ENCODE results near the gene ADAT3. TPM values are rescaled to one million over a fixed set of nuclear protein-coding genes. Genes with fewer than 3 reads are reported as not detected.

ADAT3 gene
- total and polyA plus RNA-seq, 4 donors, result 1.3 to 3.3 (median 2.1) TPM

- WGBS, result 97% methylated on average over 16 of the region's 16 CpGs
- no peak overlapping the region for H3K9ac ChIP-seq (ENCODE audit: low read depth in 1 of 2, low read length in 2 of 2)
- no peaks in the 10 kb centered on the region for H3K27me3 ChIP-seq (ENCODE audit: control insufficient read depth in 4 of 4, insufficient read depth in 4 of 4, low read length in 3 of 4)
- TF ChIP-seq FOXA1 (IDR thresholded peaks at IDR 0.05), result no peak
- TF ChIP-seq EGR1 (IDR thresholded peaks at IDR 0.05; ENCODE audit: low read depth in 2 of 2), result no peak
- TF ChIP-seq, protein P1, sequence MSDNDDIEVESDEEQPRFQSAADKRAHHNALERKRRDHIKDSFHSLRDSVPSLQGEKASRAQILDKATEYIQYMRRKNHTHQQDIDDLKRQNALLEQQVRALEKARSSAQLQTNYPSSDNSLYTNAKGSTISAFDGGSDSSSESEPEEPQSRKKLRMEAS (IDR thresholded peaks at IDR 0.05), result no peak
- TF ChIP-seq TAF1 (conservative IDR thresholded peaks at IDR 0.05), result no peak
- no peak for TF ChIP-seq GABPA (IDR thresholded peaks at IDR 0.05 in 1 of 2, conservative IDR thresholded peaks at IDR 0.05 in 1 of 2)
- TF ChIP-seq, protein P2, sequence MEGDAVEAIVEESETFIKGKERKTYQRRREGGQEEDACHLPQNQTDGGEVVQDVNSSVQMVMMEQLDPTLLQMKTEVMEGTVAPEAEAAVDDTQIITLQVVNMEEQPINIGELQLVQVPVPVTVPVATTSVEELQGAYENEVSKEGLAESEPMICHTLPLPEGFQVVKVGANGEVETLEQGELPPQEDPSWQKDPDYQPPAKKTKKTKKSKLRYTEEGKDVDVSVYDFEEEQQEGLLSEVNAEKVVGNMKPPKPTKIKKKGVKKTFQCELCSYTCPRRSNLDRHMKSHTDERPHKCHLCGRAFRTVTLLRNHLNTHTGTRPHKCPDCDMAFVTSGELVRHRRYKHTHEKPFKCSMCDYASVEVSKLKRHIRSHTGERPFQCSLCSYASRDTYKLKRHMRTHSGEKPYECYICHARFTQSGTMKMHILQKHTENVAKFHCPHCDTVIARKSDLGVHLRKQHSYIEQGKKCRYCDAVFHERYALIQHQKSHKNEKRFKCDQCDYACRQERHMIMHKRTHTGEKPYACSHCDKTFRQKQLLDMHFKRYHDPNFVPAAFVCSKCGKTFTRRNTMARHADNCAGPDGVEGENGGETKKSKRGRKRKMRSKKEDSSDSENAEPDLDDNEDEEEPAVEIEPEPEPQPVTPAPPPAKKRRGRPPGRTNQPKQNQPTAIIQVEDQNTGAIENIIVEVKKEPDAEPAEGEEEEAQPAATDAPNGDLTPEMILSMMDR (IDR thresholded peaks at IDR 0.05; ENCODE audit: low read depth, low read length, missing input control), result no peak
- TF ChIP-seq SP1 (IDR thresholded peaks at IDR 0.05), result no peak
- TF ChIP-seq RXRA (IDR thresholded peaks at IDR 0.05), result no peak
- TF ChIP-seq, protein P3, sequence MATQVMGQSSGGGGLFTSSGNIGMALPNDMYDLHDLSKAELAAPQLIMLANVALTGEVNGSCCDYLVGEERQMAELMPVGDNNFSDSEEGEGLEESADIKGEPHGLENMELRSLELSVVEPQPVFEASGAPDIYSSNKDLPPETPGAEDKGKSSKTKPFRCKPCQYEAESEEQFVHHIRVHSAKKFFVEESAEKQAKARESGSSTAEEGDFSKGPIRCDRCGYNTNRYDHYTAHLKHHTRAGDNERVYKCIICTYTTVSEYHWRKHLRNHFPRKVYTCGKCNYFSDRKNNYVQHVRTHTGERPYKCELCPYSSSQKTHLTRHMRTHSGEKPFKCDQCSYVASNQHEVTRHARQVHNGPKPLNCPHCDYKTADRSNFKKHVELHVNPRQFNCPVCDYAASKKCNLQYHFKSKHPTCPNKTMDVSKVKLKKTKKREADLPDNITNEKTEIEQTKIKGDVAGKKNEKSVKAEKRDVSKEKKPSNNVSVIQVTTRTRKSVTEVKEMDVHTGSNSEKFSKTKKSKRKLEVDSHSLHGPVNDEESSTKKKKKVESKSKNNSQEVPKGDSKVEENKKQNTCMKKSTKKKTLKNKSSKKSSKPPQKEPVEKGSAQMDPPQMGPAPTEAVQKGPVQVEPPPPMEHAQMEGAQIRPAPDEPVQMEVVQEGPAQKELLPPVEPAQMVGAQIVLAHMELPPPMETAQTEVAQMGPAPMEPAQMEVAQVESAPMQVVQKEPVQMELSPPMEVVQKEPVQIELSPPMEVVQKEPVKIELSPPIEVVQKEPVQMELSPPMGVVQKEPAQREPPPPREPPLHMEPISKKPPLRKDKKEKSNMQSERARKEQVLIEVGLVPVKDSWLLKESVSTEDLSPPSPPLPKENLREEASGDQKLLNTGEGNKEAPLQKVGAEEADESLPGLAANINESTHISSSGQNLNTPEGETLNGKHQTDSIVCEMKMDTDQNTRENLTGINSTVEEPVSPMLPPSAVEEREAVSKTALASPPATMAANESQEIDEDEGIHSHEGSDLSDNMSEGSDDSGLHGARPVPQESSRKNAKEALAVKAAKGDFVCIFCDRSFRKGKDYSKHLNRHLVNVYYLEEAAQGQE (IDR thresholded peaks at IDR 0.05), result no peak
- no peak for TF ChIP-seq ATF3 (IDR thresholded peaks at IDR 0.05)
- no peak for TF ChIP-seq HNF4G (IDR thresholded peaks at IDR 0.05)
- TF ChIP-seq ZBTB33 (IDR thresholded peaks at IDR 0.05), result no peak
- TF ChIP-seq HNF4A (conservative IDR thresholded peaks at IDR 0.05), result no peak
- no peak for TF ChIP-seq RAD21 (IDR thresholded peaks at IDR 0.05)
- TF ChIP-seq JUND (IDR thresholded peaks at IDR 0.05), result no peak
- no peak for TF ChIP-seq NR2F2 (IDR thresholded peaks at IDR 0.05)
- no peak for TF ChIP-seq YY1 (IDR thresholded peaks at IDR 0.05)
- H3K9me3 ChIP-seq (ENCODE audit: control insufficient read depth in 4 of 4, low read length in 3 of 4), result no peaks in the 10 kb centered on the region
- H3K27ac ChIP-seq (ENCODE audit: low read depth in 1 of 2, low read length in 2 of 2), result no peak overlapping the region
- no peak overlapping the region for H3K4me3 ChIP-seq (ENCODE audit: low read depth in 1 of 3, low read length in 3 of 3)
- peaks cover 0 to 10% (median 2%) of the 10 kb centered on the region in 4 donors for H3K36me3 ChIP-seq (ENCODE audit: control insufficient read depth in 4 of 4, insufficient read depth in 3 of 4, low read depth in 1 of 4, low read length in 3 of 4)
- no peak for DNase-seq (ENCODE audit: low spot score)
- no peaks in the 10 kb centered on the region for H3K4me1 ChIP-seq (ENCODE audit: control insufficient read depth in 4 of 4, insufficient read depth in 4 of 4, low read length in 3 of 4)
These were observed 45.4 kb downstream of the ADAT3 start for GRCh38 chr19:1950640-1951039.
